22Rv1 (cell line): Measurements from ENCODE around the gene RAD51B.

Experiments
- H3K27ac ChIP-seq: fragments of 450-650 bp; 2 replicates; pipeline ENCODE4 v1.5.1; 2017
- ZFX ChIP-seq: fragments of 450-650 bp; IDR thresholded peaks from 2 replicates; pipeline ENCODE4 v1.6.1; 2017; ENCODE audit warnings: antibody characterized with exemption, borderline replicate concordance
- TF ChIP-seq, protein P1 (sequence below): fragments of 450-650 bp; IDR thresholded peaks from 2 replicates; pipeline ENCODE4 v1.5.1; 2017; ENCODE audit warnings: mild to moderate bottlenecking

RAD51B gene

DNA sequence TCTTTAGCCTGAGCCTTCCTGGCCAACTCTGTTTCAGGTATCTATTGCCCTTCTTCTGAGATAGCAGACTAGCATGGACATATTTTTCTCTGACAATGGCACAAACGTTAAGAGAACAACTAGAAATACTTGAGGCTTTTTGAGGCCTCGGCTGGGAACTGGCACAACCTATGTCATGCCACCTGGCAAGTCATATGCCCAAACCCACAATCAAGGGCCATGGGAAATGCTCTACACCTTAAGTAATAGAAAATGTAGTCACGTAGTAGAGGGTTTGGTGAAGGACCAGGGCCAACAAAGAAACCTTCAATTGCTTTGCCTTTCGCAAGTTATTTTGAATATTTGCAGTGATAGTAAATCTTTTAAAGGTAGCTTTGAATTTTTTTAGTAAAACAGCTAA is 647.8 kb downstream of the RAD51B start:
- H3K27ac ChIP-seq, result no peak overlapping the region
- no peak for TF ChIP-seq ZFX
- TF ChIP-seq, protein P1, sequence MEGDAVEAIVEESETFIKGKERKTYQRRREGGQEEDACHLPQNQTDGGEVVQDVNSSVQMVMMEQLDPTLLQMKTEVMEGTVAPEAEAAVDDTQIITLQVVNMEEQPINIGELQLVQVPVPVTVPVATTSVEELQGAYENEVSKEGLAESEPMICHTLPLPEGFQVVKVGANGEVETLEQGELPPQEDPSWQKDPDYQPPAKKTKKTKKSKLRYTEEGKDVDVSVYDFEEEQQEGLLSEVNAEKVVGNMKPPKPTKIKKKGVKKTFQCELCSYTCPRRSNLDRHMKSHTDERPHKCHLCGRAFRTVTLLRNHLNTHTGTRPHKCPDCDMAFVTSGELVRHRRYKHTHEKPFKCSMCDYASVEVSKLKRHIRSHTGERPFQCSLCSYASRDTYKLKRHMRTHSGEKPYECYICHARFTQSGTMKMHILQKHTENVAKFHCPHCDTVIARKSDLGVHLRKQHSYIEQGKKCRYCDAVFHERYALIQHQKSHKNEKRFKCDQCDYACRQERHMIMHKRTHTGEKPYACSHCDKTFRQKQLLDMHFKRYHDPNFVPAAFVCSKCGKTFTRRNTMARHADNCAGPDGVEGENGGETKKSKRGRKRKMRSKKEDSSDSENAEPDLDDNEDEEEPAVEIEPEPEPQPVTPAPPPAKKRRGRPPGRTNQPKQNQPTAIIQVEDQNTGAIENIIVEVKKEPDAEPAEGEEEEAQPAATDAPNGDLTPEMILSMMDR, result no peak

DNA sequence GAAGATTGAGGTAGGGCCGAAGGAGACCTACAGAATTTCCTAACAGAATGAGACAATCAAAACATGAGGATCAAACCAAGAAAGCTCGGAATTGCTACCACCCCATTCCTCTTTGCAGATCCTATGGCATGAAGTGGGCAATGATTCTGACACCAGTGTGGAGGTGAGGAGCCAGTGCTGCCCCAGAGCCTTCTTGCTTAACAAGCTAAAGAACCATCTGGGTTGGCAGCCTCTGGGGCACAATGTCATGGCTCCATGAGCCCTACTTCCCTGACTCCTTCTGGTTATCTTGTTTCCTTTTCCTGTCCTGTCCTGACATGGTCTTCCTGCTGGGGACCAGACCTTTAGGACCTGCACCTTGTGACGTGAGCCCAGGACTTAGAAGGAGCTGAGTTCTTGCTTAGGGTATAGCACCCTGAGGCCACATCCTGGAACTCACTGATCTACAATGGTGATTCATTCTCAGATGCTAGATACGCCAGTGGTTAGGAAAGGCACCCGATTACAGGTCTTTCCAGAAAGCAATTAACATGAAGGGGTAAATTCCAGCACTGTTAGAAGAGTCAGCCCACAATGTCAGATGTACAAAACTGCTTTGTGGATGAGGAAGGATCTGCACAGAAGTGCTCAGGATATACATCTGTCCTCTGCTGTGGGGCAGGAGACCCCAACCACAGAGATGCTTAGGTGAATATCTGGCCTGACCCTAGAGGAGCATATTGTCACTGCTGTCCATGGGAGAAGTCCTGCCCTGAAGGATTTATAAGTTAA is 649.0 kb downstream of the RAD51B start:
- TF ChIP-seq, protein P1, result no peak
- TF ChIP-seq ZFX, result no peak
- no peak overlapping the region for H3K27ac ChIP-seq

DNA sequence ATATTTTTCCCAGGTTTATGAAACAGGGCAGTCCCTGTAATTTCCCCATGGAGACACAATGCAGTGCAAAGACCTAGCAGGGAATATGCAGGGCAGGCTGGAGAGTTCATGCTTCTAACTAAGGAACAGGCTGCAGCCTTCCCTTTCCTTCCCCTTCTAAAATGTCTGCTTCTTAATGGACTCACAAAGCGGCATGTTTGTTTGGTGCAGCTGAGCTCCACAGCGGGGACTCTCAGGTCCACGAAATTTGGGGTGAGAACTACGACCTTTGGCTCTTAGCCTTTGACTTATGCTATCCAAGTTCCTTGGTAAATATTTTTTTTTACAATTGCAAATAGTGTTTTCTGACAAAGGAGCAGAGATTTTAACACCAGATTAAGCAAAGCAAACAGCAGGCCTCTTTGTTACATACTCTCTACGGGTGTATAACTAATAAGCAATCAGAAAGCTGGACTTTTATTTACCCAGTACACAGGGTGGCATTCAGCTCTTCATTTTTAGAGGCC is 649.7 kb downstream of the RAD51B start:
- H3K27ac ChIP-seq, result no peak overlapping the region
- no peak for TF ChIP-seq ZFX
- TF ChIP-seq, protein P1, result no peak

DNA sequence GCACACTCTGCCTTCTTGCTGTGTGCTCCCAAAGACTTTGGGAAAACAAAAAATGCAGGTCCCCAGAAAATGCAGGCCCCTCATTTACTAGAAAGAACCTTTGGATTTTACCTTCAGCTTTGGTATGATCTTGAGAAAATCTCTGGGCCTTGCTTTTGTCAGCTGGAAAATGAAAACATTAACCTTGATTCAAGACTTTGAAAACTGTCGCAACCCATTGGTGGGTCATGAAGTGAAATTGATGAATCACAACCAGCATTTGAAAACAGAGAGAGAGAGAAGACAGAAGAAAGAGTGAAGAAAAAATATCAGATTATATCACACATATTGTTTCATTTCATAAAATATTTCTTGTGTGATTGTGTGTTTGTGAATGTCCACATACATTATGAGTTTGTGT is 650.8 kb downstream of the RAD51B start:
- TF ChIP-seq, protein P1, result no peak
- no peak for TF ChIP-seq ZFX
- H3K27ac ChIP-seq, result no peak overlapping the region

DNA sequence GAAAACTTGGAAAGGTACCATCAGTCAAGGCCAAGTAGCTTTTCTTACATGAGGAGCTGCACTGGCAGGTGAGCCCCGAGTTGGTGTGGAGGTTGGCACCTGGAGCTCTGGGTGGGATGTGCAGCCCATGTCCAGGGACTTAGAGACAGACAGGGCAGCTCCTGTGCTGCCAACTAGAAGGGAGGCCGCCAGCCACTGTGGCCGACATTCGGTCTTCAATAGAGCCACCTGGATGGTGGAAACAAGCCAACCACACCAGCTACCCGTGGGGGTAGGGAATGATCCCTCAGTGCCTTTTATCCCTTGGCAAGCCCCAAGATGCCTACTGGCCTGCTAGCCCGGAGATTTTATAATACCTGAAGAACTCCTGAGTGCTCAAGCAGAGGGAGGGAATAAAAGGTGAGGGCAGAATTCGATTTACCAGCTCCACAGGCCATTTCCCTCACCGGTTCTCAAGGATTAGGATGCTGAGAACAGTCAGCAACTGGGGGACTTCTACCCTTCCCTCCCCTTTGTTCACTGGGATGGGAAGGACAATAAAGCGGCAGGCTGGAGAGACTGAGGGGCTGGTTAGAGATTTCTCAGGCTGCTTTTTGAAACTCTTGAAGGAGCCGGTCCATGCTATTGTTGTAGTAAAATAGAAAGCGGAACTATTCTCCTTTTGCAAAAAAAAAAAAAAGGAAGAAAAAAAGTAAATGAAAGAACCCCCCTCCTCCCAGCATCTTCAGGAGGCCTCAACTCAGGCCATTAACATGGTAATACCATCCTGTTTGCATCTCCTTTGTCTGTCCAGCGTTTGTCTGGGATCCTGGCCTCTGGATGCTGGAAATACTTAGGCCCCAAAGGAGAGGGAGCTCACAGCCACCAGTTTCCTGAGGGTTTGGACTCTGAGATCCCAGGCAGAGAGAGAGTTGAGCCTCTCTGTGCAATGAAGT is 651.7 kb downstream of the RAD51B start:
- no peak overlapping the region for H3K27ac ChIP-seq
- TF ChIP-seq, protein P1, result no peak
- no peak for TF ChIP-seq ZFX

DNA sequence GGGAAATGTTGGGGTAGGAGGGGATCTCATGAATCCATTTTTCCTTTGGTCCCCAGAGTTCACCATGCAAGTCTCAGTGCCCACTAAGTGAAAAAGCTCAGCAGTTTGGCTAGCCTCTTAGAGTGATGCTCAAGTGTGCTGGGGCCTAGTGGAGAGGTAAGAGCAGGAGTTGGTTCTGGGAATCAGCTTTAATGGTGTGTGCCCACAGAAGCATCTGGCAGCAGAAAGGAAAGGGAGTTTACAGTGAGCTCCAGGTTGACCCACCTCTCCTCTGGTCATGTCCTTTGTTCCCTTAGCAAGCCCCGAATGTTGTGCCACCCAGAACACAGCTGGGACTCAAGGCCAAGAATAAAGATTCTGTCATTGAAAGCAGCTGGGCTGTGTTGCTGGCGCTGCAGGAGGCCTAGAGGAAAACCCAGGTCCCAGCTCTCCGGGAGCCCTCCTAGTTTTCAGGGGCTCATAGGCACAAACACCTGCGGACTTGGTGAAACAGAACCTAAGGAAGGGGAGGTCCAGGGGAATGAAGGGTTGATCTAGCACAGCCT is 652.5 kb downstream of the RAD51B start:
- TF ChIP-seq, protein P1, result no peak
- TF ChIP-seq ZFX, result no peak
- no peak overlapping the region for H3K27ac ChIP-seq

DNA sequence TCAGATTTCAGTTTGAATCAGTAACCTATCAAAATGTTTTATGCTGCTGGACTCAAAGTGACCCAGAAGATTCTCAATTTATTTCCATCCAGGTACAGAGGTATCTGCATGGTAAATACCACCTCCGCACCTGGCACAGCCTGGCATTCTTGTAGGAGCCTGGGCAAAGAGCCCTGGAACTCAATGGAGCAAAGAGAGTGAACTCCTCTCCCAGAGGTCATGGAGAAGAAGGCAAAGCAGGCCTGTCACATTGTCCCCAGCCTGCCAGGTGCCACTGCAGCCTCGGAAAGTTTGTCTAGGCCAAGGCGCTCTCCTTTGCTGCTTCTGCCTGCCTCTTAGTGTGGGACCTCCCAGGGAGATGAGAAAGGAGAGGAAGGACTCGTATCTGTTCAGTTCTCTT is 653.5 kb downstream of the RAD51B start:
- TF ChIP-seq ZFX, result no peak
- TF ChIP-seq, protein P1, result no peak

More for the DNA sequence above, 653.5 kb downstream of the RAD51B start:
- no peak overlapping the region for H3K27ac ChIP-seq
